GM21390 (cell line): ENCODE results near the gene ANO9.

Source experiments
- ATAC-seq: cut with Tn5 transposase; IDR thresholded peaks from one replicate; pipeline ENCODE4 v1.9.1; 2021; ENCODE audit not compliant: unreplicated experiment

ANO9 gene, protein sequence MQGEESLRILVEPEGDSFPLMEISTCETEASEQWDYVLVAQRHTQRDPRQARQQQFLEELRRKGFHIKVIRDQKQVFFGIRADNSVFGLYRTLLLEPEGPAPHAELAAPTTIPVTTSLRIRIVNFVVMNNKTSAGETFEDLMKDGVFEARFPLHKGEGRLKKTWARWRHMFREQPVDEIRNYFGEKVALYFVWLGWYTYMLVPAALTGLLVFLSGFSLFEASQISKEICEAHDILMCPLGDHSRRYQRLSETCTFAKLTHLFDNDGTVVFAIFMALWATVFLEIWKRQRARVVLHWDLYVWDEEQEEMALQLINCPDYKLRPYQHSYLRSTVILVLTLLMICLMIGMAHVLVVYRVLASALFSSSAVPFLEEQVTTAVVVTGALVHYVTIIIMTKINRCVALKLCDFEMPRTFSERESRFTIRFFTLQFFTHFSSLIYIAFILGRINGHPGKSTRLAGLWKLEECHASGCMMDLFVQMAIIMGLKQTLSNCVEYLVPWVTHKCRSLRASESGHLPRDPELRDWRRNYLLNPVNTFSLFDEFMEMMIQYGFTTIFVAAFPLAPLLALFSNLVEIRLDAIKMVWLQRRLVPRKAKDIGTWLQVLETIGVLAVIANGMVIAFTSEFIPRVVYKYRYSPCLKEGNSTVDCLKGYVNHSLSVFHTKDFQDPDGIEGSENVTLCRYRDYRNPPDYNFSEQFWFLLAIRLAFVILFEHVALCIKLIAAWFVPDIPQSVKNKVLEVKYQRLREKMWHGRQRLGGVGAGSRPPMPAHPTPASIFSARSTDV

GRCh38 chr11:441418-442274 is at the start of gene ANO9:
Gene ANO9 (minus strand): TSS chr11:442011. CDS start chr11:441926, 85 bp downstream.
- peak; percentile 52 for ATAC-seq

- no peak for ATAC-seq
Measured at GRCh38 chr11:491358-491757, 49.5 kb upstream of the ANO9 start.

DNA sequence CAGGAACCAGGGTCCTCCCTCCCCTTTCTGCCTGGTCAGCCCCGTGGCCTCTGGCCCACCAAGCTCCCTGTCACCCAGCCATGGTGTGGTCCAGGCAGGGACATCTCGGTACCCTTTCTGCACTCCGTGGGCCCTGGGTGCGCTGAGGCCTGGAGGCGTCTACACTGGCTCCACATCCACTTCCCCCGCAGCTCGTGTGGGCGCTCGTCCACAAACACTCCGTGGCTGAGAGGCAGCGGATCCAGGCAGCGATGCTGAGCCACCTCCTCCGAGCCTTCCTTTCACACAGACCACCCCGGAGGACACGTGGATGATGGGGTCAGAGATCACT is 49.1 kb upstream of the ANO9 start:
- ATAC-seq = no peak

DNA sequence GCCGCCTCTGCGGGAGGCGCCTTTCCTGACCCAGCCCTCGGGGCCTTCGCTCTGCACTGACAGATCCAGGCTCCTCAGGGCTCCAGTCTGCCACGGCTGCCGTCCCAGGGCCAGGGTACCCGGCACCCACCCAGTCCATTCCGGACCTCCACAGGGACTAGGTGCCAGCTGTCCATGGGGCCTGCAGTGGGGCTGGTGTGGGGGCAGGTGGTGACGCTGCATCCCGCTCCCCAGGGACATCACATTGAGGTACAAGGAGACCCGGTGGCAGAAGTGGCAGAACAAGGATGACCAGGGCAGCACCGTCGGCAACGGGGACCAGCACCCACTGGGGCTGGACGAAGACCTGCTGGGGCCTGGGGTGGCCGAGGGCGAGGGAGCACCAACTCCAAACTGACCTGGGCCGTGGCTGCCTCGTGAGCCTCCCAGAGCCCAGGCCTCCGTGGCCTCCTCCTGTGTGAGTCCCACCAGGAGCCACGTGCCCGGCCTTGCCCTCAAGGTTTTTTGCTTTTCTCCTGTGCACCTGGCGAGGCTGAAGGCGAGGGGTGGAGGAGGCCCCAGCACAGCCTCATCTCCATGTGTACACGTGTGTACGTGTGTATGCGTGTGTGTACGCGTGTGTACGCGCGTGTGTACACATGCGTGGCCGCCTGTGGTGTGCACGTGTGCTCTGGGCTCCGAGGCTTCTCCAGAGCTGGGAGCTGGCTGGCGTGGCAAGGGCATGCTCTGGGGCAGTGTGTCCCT is 48.5 kb upstream of the ANO9 start:
- no peak for ATAC-seq

GRCh38 chr11:489610-490185 is 47.9 kb upstream of the ANO9 start:
- ATAC-seq = no peak

GRCh38 chr11:488992-489391 is 47.2 kb upstream of the ANO9 start:
- no peak for ATAC-seq

DNA sequence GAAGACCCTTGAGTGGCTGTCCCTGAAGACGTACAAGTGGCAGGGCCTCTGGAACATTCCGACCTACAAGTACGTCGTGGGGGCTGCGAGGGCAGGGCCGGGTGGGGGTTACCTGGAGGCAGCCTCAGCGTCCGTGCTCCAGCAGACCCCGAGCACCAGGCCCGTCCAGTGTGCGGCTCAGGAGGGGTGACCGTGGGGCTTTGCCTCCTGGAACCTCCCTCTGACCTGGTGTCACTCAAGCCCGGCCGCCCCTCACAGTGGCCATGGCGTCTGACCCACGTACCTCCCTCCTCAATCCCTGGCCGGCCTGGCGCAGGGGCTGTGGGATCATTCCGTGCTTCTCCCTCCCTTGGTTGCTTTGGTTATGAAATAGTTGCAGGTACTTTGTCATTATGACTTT is 46.8 kb upstream of the ANO9 start:
- no peak for ATAC-seq

DNA sequence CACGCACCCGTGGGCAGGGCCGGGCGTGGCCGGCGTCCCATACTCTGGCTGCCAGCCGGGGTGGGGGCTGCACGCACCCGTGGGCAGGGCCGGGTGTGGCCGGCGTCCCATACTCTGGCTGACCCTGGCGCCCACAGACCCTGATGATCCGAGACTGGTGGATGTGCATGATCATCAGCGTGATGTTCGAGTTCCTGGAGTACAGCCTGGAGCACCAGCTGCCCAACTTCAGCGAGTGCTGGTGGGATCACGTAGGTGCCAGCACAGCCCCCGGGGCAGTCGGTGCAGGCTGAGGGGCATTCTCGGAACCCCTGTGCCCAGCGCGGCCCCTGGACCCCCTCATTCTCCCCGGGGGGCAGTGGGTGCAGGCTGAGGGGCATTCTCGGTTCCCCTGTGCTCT is 46.3 kb upstream of the ANO9 start:
- ATAC-seq = no peak

- no peak for ATAC-seq
Measured at GRCh38 chr11:487571-488021, 45.8 kb upstream of the ANO9 start.

DNA sequence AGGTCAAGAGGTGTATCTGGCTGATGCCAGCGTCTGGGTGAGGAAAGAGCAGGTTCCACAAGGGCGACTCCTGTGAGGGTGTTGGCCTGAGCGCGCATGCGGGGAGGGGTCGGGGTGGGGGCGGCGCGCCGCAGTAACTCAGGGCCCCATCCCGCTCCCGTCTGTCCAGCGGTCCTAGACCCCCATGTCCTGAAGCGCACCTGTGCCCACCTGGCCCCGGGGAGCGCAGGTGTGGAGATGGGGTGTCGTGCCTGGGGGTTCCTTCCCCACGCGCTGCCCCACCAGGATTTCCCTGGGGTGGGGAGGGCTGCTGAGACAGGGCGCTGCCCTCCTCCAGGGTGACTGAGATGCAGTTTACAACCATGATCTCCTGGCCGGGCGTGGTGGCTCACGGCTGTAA is 44.4 kb upstream of the ANO9 start:
- no peak for ATAC-seq

DNA sequence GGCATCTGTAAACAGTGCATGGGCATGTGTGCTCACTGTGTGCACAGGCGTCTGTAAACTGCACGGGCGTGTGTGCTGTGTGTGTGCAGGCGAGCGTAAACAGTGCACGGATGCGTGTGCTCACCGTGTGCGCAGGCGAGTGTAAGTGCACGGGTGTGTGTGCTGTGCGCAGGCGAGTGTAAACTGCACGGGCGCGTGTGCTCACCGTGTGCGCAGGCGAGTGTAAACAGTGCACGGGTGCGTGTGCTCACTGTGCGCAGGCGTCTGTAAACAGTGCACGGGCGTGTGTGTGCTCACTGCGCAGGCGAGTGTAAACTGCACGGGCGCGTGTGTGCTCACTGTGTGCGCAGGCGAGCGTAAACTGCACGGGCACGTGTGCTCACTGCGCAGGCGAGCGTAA is 42.8 kb upstream of the ANO9 start:
- no peak for ATAC-seq

- no peak for ATAC-seq
Measured at GRCh38 chr11:479311-479710, 37.5 kb upstream of the ANO9 start.

DNA sequence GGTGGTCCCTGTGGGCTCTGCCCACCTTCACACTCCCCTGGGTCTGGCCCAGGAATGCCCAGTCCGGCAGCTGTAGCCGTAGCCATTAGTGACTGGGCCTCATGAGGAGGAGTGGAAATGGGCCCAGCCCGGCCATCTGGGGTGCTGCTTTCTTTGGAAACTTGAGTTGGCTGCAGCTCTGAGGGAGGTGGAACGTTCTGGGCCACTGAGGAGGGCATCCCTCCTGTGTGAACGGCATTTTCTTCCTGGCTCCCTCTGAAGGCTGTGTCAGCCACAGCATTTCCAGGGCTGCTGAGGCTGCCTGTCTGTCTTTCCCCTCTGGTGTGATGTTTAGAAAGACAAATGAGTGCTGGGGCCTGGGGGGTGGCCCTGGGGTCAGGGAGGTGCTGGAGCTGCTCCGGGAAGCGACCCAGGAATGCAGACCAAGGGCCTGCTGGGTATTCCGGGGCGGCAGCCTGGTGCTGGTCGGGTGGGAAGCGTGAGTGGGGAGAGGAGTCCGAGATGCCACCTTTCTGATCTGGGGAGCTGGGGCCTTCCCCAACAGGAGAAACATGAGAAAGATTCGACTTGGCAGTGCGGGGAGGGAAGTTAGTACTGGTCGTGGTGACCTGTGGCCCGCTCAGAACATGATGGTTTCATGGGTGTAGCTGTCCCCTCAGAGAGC is 35.4 kb upstream of the ANO9 start:
- no peak for ATAC-seq

DNA sequence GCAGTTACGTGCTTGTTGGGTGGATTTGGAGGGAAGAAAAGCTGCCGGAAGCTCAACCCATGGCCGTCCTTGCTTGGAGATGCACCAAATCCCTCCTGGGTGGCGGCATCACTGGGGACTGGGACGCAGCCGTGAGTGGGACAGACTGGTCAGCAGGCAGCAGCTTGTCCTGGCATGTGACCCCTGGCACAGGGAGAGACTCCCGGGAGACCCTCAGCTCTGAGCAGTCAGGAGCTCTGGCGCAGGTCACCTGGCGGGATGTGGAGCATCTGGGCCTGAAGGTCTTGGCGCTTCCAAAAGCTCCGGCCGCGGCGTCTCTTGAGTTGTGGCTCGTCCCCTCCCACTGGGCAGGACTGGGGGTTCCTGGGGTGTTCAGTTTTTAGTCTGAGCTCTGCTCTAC is 34.6 kb upstream of the ANO9 start:
- no peak for ATAC-seq

DNA sequence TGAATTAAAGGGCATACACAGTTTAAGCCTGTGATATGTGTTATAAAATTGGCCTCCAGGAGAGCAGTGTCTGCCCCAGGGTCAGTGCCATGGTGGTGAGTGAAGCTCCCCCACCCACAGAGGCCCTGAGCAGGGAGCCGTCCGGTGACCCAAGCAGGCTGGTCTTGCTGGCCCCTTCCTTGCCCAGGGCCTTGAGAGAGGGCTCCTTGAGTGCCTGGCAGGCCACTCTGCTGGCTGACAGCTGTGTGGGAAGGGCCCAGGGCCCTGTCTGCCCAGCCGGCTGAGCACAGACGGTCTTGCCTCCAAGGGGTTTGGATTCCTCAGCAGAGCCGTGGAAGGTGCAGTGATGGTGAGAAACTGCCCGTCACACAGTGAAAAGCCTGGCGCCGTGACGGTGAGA is 34.1 kb upstream of the ANO9 start:
- no peak for ATAC-seq

GRCh38 chr11:474914-475506 is 33.2 kb upstream of the ANO9 start:
- no peak for ATAC-seq

DNA sequence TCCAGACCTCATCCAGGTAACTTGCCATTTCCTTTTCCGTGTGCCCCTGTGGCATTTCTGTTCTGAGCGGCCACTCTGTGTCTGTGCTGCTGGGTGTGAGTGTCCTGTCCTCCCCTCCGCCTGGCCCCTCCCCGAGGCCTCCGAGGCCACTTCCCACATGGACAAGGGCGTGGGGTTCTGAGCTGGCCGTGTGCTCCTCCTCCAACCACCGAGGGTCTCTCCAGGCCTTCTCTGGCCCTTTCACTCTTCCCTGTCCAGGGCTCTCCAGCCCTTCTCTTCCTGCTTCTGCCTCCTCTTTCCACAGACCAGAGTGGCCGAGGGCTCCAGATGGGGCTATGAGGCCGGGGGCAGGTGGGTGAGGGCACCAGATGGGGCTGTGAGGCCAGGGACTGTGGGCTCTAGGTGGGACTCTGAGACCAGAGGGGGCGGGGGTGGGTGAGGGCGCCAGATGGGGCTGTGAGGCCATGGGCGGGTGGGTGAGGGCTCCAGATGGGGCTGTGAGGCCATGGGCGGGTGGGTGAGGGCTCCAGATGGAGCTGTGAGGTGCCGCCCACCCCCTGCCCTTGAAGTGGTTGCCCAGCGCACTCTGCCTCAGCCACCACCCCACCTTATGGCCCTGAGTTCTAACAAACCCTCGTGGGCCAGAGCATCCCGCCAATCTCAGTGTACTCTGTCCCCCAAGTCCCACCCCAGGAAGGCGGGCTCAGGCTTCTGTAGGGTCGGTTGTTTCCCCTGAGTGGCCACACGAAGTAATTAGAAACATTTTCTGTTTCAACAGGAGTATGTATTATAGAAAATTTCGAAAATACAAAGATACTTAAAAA is 32.4 kb upstream of the ANO9 start:
- no peak for ATAC-seq

GRCh38 chr11:473415-473814 is 31.6 kb upstream of the ANO9 start:
- no peak for ATAC-seq

DNA sequence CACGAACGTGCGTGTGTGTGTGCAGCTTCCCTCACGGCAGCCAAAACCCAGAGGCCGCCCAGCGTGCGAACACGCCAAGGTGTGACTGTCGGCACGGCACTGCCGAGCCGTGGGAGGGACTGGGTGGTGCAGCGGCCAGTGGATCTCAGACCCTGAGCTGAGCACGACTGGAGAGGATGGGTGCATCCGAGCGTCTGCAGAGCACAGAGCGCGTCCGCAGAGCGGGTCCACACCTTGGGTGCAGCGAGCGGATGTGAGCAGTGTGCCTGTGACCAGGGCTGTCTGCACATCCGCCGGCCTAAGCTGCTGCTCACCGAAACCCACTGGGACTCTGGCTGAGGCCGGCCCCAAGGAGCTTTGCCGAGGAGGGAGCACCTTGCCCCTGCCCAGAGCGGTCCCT is 31.0 kb upstream of the ANO9 start:
- ATAC-seq = no peak
